MCF 10A (cell line): ENCODE results near the gene LMF2. TPM values are rescaled to one million over a fixed set of nuclear protein-coding genes. Genes with fewer than 3 reads are reported as not detected.

Experiments
- BruUV-seq: library from RNA; stranded (reverse); fragments of 400-500 nt; replicated peaks from 2 replicates; lab custom pipeline; 2021; lab: Mats Ljungman, UMichigan
- CTCF ChIA-PET: fragments of 300-600 bp; sonication (Branson Sonifier 250); formaldehyde crosslinking; extraction: SDS; loops from one replicate; lab custom pipeline; 2021; ENCODE audit warnings: antibody characterized with exemption, inconsistent platforms; lab: Yijun Ruan, JAX
- POLR2A ChIA-PET: fragments of 300-600, 350-650 bp; sonication (Branson Sonifier 250); formaldehyde crosslinking; extraction: SDS; loops from one replicate; lab custom pipeline; 2020; ENCODE audit warnings: antibody characterized with exemption, inconsistent platforms; lab: Yijun Ruan, JAX
- DNase-seq: peaks from one replicate; pipeline ENCODE4 v3.0.0-alpha.2; 2018; ENCODE audit not compliant: unreplicated experiment
- H3K27ac Mint-ChIP-seq: one replicate; pipeline ENCODE4 v1.8.0; 2022; ENCODE audit warnings: mild to moderate bottlenecking, low read depth, mixed read lengths; ENCODE audit not compliant: unreplicated experiment
- H3K27me3 Mint-ChIP-seq: one replicate; pipeline ENCODE4 v1.8.0; 2022; ENCODE audit warnings: mixed read lengths; ENCODE audit not compliant: insufficient read depth, unreplicated experiment
- H3K36me3 Mint-ChIP-seq: one replicate; pipeline ENCODE4 v1.8.0; 2022; ENCODE audit warnings: mild to moderate bottlenecking, moderate library complexity, mixed read lengths; ENCODE audit not compliant: insufficient read depth, unreplicated experiment
- H3K4me1 Mint-ChIP-seq: one replicate; pipeline ENCODE4 v1.8.0; 2022; ENCODE audit warnings: mixed read lengths; ENCODE audit not compliant: insufficient read depth, unreplicated experiment
- H3K4me3 Mint-ChIP-seq: one replicate; pipeline ENCODE4 v1.8.0; 2022; ENCODE audit warnings: mild to moderate bottlenecking, moderate library complexity, mixed read lengths; ENCODE audit not compliant: unreplicated experiment
- H3K9me3 Mint-ChIP-seq: one replicate; pipeline ENCODE4 v1.8.0; 2022; ENCODE audit warnings: mixed read lengths; ENCODE audit not compliant: unreplicated experiment
- intact Hi-C: fragments of 100-400 bp; cut with micrococcal nuclease; formaldehyde crosslinking; loops from 2 replicates; pipeline ENCODE4 v1.14.1; 2022
- total RNA-seq: library from RNA; stranded (reverse); gene quantifications from 2 replicates; pipeline ENCODE4 v1.2.3, GENCODE V29; 2022
- TF ChIP-seq, protein P1 (sequence below): fragments of 200-600 bp; IDR thresholded peaks from one replicate; pipeline ENCODE4 v1.8.0; 2022; ENCODE audit warnings: antibody characterized with exemption, mild to moderate bottlenecking; ENCODE audit not compliant: unreplicated experiment

The LMF2 gene
- total RNA-seq, 1 experiment from 2014 or later = 50.9 TPM

DNA sequence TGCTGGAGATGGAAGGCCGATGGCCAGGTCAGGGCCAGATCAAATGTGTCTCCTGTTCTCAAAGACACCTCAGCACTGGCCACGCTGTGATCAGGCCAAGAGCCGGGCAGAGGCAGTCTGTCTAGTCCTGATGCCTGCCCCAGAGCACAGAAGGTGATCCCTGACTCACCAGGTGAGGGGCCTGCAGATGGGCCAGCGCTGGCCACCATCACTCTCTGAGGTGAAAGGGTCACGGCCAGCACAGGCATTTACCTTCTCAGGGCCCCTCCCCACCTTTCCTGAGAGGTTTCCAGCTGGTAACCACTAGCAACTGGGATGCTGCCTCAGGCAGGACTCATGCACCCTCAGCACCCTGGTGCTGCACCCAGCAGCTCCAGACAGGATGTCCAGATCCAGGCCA, 35.5 kb downstream of the LMF2 start:
- H3K9me3 Mint-ChIP-seq = no peaks in the 10 kb centered on the region
- POLR2A ChIA-PET = no interaction called here
- TF ChIP-seq, protein P1, sequence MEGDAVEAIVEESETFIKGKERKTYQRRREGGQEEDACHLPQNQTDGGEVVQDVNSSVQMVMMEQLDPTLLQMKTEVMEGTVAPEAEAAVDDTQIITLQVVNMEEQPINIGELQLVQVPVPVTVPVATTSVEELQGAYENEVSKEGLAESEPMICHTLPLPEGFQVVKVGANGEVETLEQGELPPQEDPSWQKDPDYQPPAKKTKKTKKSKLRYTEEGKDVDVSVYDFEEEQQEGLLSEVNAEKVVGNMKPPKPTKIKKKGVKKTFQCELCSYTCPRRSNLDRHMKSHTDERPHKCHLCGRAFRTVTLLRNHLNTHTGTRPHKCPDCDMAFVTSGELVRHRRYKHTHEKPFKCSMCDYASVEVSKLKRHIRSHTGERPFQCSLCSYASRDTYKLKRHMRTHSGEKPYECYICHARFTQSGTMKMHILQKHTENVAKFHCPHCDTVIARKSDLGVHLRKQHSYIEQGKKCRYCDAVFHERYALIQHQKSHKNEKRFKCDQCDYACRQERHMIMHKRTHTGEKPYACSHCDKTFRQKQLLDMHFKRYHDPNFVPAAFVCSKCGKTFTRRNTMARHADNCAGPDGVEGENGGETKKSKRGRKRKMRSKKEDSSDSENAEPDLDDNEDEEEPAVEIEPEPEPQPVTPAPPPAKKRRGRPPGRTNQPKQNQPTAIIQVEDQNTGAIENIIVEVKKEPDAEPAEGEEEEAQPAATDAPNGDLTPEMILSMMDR = no peak
- peaks cover 30% of the 10 kb centered on the region for H3K4me1 Mint-ChIP-seq
- intact Hi-C loops = no loop called here
- CTCF ChIA-PET = interaction anchor here (0.7 to 1.6 kb wide), 3 partner anchors 17 to 149 kb away, joined by 4 to 5 read pairs (median 4); no protein-coding TSS in a partner anchor
- DNase-seq = no peak
- no peak overlapping the region for H3K27ac Mint-ChIP-seq
- no TSS peak for BruUV-seq
- H3K27me3 Mint-ChIP-seq = no peaks in the 10 kb centered on the region
- no peak overlapping the region for H3K4me3 Mint-ChIP-seq
- peaks cover 28% of the 10 kb centered on the region for H3K36me3 Mint-ChIP-seq

- H3K4me1 Mint-ChIP-seq = peaks cover 24% of the 10 kb centered on the region
- no TSS peak for BruUV-seq
- TF ChIP-seq, protein P1 = no peak
- H3K9me3 Mint-ChIP-seq = no peaks in the 10 kb centered on the region
- ChIA-PET CTCF (interaction anchor here (1.0 to 1.6 kb wide), 2 partner anchors 27 to 150 kb away, joined by 3 to 5 read pairs; no protein-coding TSS in a partner anchor), POLR2A (interaction anchor here (1.9 kb wide), 1 partner anchor 36 kb away, joined by 4 read pairs; the partner anchor contains the start of genes LMF2 and NCAPH2)
- peak overlapping the region; percentile 14 for H3K4me3 Mint-ChIP-seq
- H3K36me3 Mint-ChIP-seq = peaks cover 32% of the 10 kb centered on the region
- intact Hi-C loops = no loop called here
- no peaks in the 10 kb centered on the region for H3K27me3 Mint-ChIP-seq
- H3K27ac Mint-ChIP-seq = no peak overlapping the region
- DNase-seq = no peak
Observed at GRCh38 chr22:50471197-50471847, 36.2 kb downstream of the LMF2 start.

GRCh38 chr22:50470491-50470890, 37.0 kb downstream of the LMF2 start:
- POLR2A ChIA-PET = interaction anchor here (1.0 to 1.9 kb wide), 3 partner anchors 37 to 61 kb away, joined by 3 to 7 read pairs (median 4); partner anchors contain the start of genes LMF2, NCAPH2 and SCO2
- no peaks in the 10 kb centered on the region for H3K9me3 Mint-ChIP-seq
- no peak for DNase-seq
- intact Hi-C loops = no loop called here
- no peaks in the 10 kb centered on the region for H3K27me3 Mint-ChIP-seq
- H3K27ac Mint-ChIP-seq = peak overlapping the region; percentile 59
- CTCF ChIA-PET = interaction anchor here (0.6 to 1.6 kb wide), 3 partner anchors 26 to 144 kb away, joined by 3 to 4 read pairs (median 3); partner anchors contain the start of gene DENND6B
- BruUV-seq = no TSS peak
- H3K4me1 Mint-ChIP-seq = peaks cover 24% of the 10 kb centered on the region
- H3K36me3 Mint-ChIP-seq = peaks cover 32% of the 10 kb centered on the region
- no peak overlapping the region for H3K4me3 Mint-ChIP-seq
- TF ChIP-seq, protein P1 = no peak
